K562 (cell line): ENCODE data around the gene CLEC3B. TPM values are rescaled to one million over a fixed set of nuclear protein-coding genes. Genes with fewer than 3 reads are reported as not detected.

Experiments used
- ATAC-seq: fragments of 200-7000 bp; cut with Tn5 transposase; 3 replicates; pipeline ENCODE4 v1.9.1; 2020; ENCODE audit warnings: moderate library complexity
- BruUV-seq: library from RNA; stranded (reverse); fragments of 400-500 nt; replicated peaks from 2 replicates; lab custom pipeline; 2021; lab: Mats Ljungman, UMichigan
- CTCF ChIA-PET: fragments of 300-600 bp; formaldehyde crosslinking; extraction: SDS; loops from one replicate; lab custom pipeline; 2021; ENCODE audit warnings: low intra/inter-chr PET ratio; lab: Yijun Ruan, JAX
- POLR2A ChIA-PET: fragments of 300-600, 350-650 bp; sonication (Branson Sonifier 250); formaldehyde crosslinking; extraction: SDS; loops from one replicate; lab custom pipeline; 2021; ENCODE audit warnings: antibody characterized with exemption, inconsistent platforms; lab: Yijun Ruan, JAX
- DNase-seq, 4 experiments: peaks; one replicate each; pipeline versions ENCODE4 v3.0.0 to v3.0.0-alpha.2; 2011 to 2018; ENCODE audit warnings: low spot score in 3 of 4, mixed read lengths in 3 of 4; ENCODE audit errors: extremely low read depth in 1 of 4
- FAIRE-seq: peaks from 2 replicates; lab custom pipeline; 2011; peaks lifted over from hg19 to GRCh38; lab: Jason Lieb, UNC
- H2AFZ ChIP-seq: 2 replicates; pipeline ENCODE4 v1.6.0; 2011; ENCODE audit warnings: low read depth, low read length, control low read depth, inconsistent platforms
- H3K27ac ChIP-seq: fragments of 200-600 bp; 3 replicates; pipeline ENCODE4 v1.8.0; 2011; ENCODE audit warnings: low read depth, mild to moderate bottlenecking, control low read depth, inconsistent platforms, low read length, moderate library complexity, mixed read lengths; ENCODE audit errors: extremely low read depth
- H3K27me3 ChIP-seq, 2 experiments: fragments of 300-600 bp in 1 of 2; 2 replicates in 1 of 2; 3 replicates in 1 of 2; pipeline versions ENCODE4 v1.6.0 to v1.8.0; 2011; ENCODE audit warnings: inconsistent platforms in 2 of 2, low read length in 2 of 2, mild to moderate bottlenecking in 1 of 2, mixed read lengths in 1 of 2, moderate library complexity in 1 of 2; ENCODE audit not compliant: control insufficient read depth in 2 of 2, insufficient read depth in 2 of 2
- H3K36me3 ChIP-seq: fragments of 300-600 bp; 3 replicates; pipeline ENCODE4 v1.8.0; 2011; ENCODE audit warnings: mild to moderate bottlenecking, low read length, inconsistent platforms; ENCODE audit not compliant: control insufficient read depth, insufficient read depth
- H3K4me1 ChIP-seq, 2 experiments: fragments of 200-600 bp in 1 of 2; replicated peaks in 1 of 2; 2 replicates in 1 of 2; 3 replicates in 1 of 2; pipeline versions ENCODE4 v1.5.1 to v1.8.0; 2011; ENCODE audit warnings: inconsistent platforms in 2 of 2, low read length in 2 of 2, mild to moderate bottlenecking in 1 of 2, mixed read lengths in 1 of 2, moderate library complexity in 1 of 2; ENCODE audit not compliant: control insufficient read depth in 2 of 2, insufficient read depth in 2 of 2
- H3K4me2 ChIP-seq: 2 replicates; pipeline ENCODE4 v1.6.1; 2011; ENCODE audit warnings: low read length, control low read depth, inconsistent platforms, mixed read lengths; ENCODE audit not compliant: insufficient read depth
- H3K4me3 ChIP-seq: fragments of 200-600 bp; sonication (generic), shearing (Covaris generic); 2 replicates; pipeline ENCODE4 v1.5.1; 2016; ENCODE audit warnings: control low read depth, inconsistent platforms
- H3K79me2 ChIP-seq: fragments of 200-600 bp; 3 replicates; pipeline ENCODE4 v1.8.0; 2011; ENCODE audit warnings: low read length, inconsistent platforms; ENCODE audit not compliant: control insufficient read depth, insufficient read depth
- H3K9ac ChIP-seq, 2 experiments: 2 replicates each; pipeline versions ENCODE4 v1.6.0 to v1.6.1; 2011; ENCODE audit warnings: low read depth in 2 of 2, low read length in 2 of 2, control low read depth in 1 of 2, inconsistent platforms in 1 of 2, mild to moderate bottlenecking in 1 of 2, mixed read lengths in 1 of 2; ENCODE audit not compliant: insufficient read depth in 1 of 2
- H3K9me1 ChIP-seq: one replicate; pipeline ENCODE4 v1.6.0; 2011; ENCODE audit warnings: inconsistent platforms, mild to moderate bottlenecking, low read length, moderate library complexity; ENCODE audit not compliant: control insufficient read depth, insufficient read depth
- H3K9me3 ChIP-seq: replicated peaks from 2 replicates; pipeline ENCODE4 v1.5.1; 2011; ENCODE audit warnings: low read depth, low read length, inconsistent platforms; ENCODE audit not compliant: control insufficient read depth, insufficient read depth
- H4K20me1 ChIP-seq: replicated peaks from 2 replicates; pipeline ENCODE4 v1.6.1; 2011; ENCODE audit warnings: low read length, inconsistent platforms, mixed read lengths; ENCODE audit not compliant: control insufficient read depth, insufficient read depth
- ARID2 ChIP-seq: fragments of 450-650 bp; IDR thresholded peaks from 2 replicates; pipeline ENCODE4 v1.6.1; 2017; ENCODE audit warnings: antibody characterized with exemption, mild to moderate bottlenecking
- ATF1 ChIP-seq, 2 experiments: fragments of 450-650 bp in 1 of 2; IDR thresholded peaks; 2 replicates each; pipeline ENCODE4 v1.6.1; 2016; ENCODE audit warnings: missing compliant biosample characterization in 1 of 2, missing genetic modification characterization in 1 of 2
- DACH1 ChIP-seq: fragments of 450-650 bp; IDR thresholded peaks from 2 replicates; pipeline ENCODE4 v1.6.1; 2018; ENCODE audit not compliant: partially characterized antibody
- EP300 ChIP-seq: IDR thresholded peaks from 2 replicates; pipeline ENCODE4 v1.6.1; 2012; ENCODE audit warnings: low read length, improper control_type of control experiment
- EZH2 ChIP-seq: IDR thresholded peaks from 2 replicates; pipeline ENCODE4 v1.6.1; 2012; ENCODE audit warnings: low read depth, mild to moderate bottlenecking, inconsistent platforms, low read length, borderline replicate concordance
- GATAD2A ChIP-seq: fragments of 450-650 bp; IDR thresholded peaks from 2 replicates; pipeline ENCODE4 v1.6.1; 2017
- GTF2A2 ChIP-seq: IDR thresholded peaks from 2 replicates; pipeline ENCODE4 v1.6.1; 2016; ENCODE audit warnings: mild to moderate bottlenecking, missing genetic modification characterization, missing compliant biosample characterization
- HEY1 ChIP-seq: fragments of 250-450 bp; sonication (Bioruptor Pico); IDR thresholded peaks from 2 replicates; pipeline ENCODE4 v1.5.0; 2020; ENCODE audit warnings: mild to moderate bottlenecking, moderate library complexity, borderline replicate concordance
- HMGN3 ChIP-seq: IDR thresholded peaks from 2 replicates; pipeline ENCODE4 v1.6.1; 2011; ENCODE audit warnings: borderline replicate concordance, low read depth, mild to moderate bottlenecking, mixed read lengths, low read length; ENCODE audit not compliant: insufficient read length; ENCODE audit errors: extremely low read depth
- HNRNPUL1 ChIP-seq: fragments of 200-400 bp; formaldehyde crosslinking; IDR thresholded peaks from 2 replicates; pipeline ENCODE4 v1.6.1; 2017; ENCODE audit warnings: low read length
- KDM1A ChIP-seq, 2 experiments: fragments of 450-650 bp; IDR thresholded peaks; 2 replicates each; pipeline ENCODE4 v1.6.1; 2016; ENCODE audit warnings: mild to moderate bottlenecking in 2 of 2
- KLF6 ChIP-seq: fragments of 250-450 bp; sonication (Bioruptor Pico); IDR thresholded peaks from 2 replicates; pipeline ENCODE4 v1.4.0; 2020; ENCODE audit warnings: mild to moderate bottlenecking, moderate library complexity, borderline replicate concordance
- L3MBTL2 ChIP-seq: fragments of 450-650 bp; IDR thresholded peaks from 2 replicates; pipeline ENCODE4 v1.6.1; 2016; ENCODE audit warnings: mild to moderate bottlenecking, moderate library complexity
- LCOR ChIP-seq: sonication (generic); formaldehyde crosslinking; IDR thresholded peaks from 2 replicates; pipeline ENCODE4 v1.8.0; 2022; ENCODE audit warnings: mild to moderate bottlenecking, missing genetic modification reagents
- PTTG1 ChIP-seq: fragments of 450-650 bp; IDR thresholded peaks from 2 replicates; pipeline ENCODE4 v1.6.1; 2016; ENCODE audit warnings: low read depth, mild to moderate bottlenecking, missing genetic modification characterization, missing compliant biosample characterization
- SNRNP70 ChIP-seq: fragments of 200-400 bp; formaldehyde crosslinking; optimal IDR thresholded peaks from 2 replicates; pipeline ENCODE3; 2017; ENCODE audit warnings: low read depth, low read length
- TAF1 ChIP-seq: IDR thresholded peaks from 2 replicates; pipeline ENCODE4 v1.6.1; 2011; ENCODE audit warnings: mild to moderate bottlenecking, low read length, moderate library complexity; ENCODE audit not compliant: insufficient read depth, control insufficient read depth, severe bottlenecking; ENCODE audit errors: extremely low read depth
- ZFX ChIP-seq: sonication (generic); formaldehyde crosslinking; IDR thresholded peaks from 2 replicates; pipeline ENCODE4 v1.8.0; 2022; ENCODE audit warnings: mild to moderate bottlenecking, missing genetic modification reagents, moderate library complexity
- ZNF165 ChIP-seq: fragments of 250-450 bp; sonication (Bioruptor Pico); IDR thresholded peaks from 2 replicates; pipeline ENCODE4 v1.4.0; 2020; ENCODE audit warnings: borderline replicate concordance
- ZNF212 ChIP-seq: fragments of 450-650 bp; formaldehyde crosslinking; IDR thresholded peaks from 2 replicates; pipeline ENCODE4 v1.4.0; 2020; ENCODE audit warnings: mild to moderate bottlenecking
- ZNF217 ChIP-seq: sonication (generic); formaldehyde crosslinking; IDR thresholded peaks from 2 replicates; pipeline ENCODE4 v1.8.0; 2022; ENCODE audit warnings: mild to moderate bottlenecking, missing genetic modification reagents
- ZNF232 ChIP-seq: sonication (generic); formaldehyde crosslinking; IDR thresholded peaks from 2 replicates; pipeline ENCODE4 v1.8.0; 2022; ENCODE audit warnings: mild to moderate bottlenecking, missing genetic modification reagents
- WGBS: fragments of 100-300 bp; shearing (Covaris generic); methylation state at CpG from one replicate; pipeline ENCODE4 v1.1.6; 2016; ENCODE audit warnings: low coverage, mixed read lengths; ENCODE audit not compliant: insufficient coverage; ENCODE audit errors: missing lambda C conversion rate; 5-methylcytosine and 5-hydroxymethylcytosine counted together
- in situ Hi-C: fragments of 300-500 bp; cut with MboI; formaldehyde crosslinking; loops from 4 replicates; pipeline ENCODE4 v1.15.0; 2018; ENCODE audit warnings: inconsistent platforms, mixed read lengths
- intact Hi-C: fragments of 100-400 bp; cut with micrococcal nuclease; formaldehyde crosslinking; loops from 2 replicates; pipeline ENCODE4 v1.14.2; 2022
- polyA plus RNA-seq, 8 experiments: library from polyadenylated mRNA; depleted of rRNA in 4 of 8; stranded (reverse) in 5 of 8; unstranded in 3 of 8; fragments of >200 nt; fragmentation: Nextera tagmentation in 2 of 8; fragmentation: Illumina TruSeq in 1 of 8; extraction: Ambion mirVana in 2 of 8; extraction: Trizol in 1 of 8; gene quantifications; 2 replicates each; pipeline versions ENCODE4 v1.2.1 to v1.2.3, GENCODE V29; 2011 to 2014; ENCODE audit warnings: inconsistent platforms in 1 of 8, missing spikeins in 1 of 8
- total RNA-seq, 7 experiments: library from RNA; depleted of rRNA in 6 of 7; stranded (reverse); fragments of >200 nt in 6 of 7; fragmentation: Illumina TruSeq in 2 of 7; extraction: Trizol in 2 of 7; gene quantifications; 2 replicates each; pipeline versions ENCODE4 v1.2.1 to v1.2.3, GENCODE V29; 2011 to 2021; ENCODE audit warnings: low replicate concordance in 1 of 7
- TF ChIP-seq, protein P1 (sequence below): fragments of 450-650 bp; formaldehyde crosslinking; IDR thresholded peaks from 2 replicates; pipeline ENCODE4 v1.4.0; 2020; ENCODE audit warnings: mild to moderate bottlenecking, moderate library complexity

CLEC3B gene
- total and polyA plus RNA-seq, 9 of the 15 experiments (the other 6 are each of a cell fraction or from before 2014, with no cell fraction given), result not detected

DNA sequence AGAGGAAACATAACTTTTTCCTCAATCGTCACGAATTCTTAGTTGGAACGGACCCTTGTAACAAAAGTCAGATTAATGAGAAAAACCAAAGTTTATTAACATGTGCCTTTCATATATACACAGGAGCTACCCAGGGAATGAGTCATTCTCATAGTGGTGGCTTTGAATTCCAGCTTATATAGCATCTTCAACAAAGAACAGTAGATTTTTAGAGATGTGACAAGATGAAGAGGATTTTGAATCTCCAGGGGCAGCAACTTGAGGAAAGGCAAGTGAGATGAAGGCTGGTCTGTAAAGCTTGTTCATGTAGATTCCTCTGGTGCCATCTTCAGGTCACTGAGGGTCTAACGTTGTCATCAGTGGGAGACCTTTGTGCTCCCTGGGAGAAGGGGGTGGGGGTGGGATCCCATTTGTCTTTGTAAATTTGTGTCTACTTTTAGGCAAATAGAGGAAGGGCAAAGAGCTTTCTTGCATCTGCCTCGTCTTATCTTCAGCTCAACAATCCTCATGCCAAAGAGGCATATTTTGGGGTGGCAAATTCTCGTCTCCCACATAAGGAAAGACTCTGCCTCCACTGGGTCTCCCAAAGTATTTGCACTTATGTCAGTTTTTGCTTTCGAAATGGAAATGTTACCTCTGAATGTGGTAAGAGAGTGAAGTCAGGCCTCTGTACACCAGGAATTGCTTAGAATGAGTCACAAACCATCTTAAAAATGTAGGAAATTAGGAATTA is 29.5 kb downstream of the CLEC3B start:
- ATAC-seq (peak; percentile 82), FAIRE-seq (peak; percentile 80), DNase-seq (peak; percentile 58 to 89 (median 68))
- Histone ChIP-seq H3K79me2 (no peaks in the 10 kb centered on the region), H3K27ac (peak overlapping the region; percentile 32; the same call in 2 of the 3 replicates), H3K4me1 (peaks cover 21 to 74% of the 10 kb centered on the region in 2 experiments), H3K4me2 (no peak overlapping the region), H3K9ac (peak overlapping the region in 1 of 2 experiments; percentile 14; a peak in 2 of 4 replicates), H3K36me3 (no peaks in the 10 kb centered on the region), H3K27me3 (no peaks in the 10 kb centered on the region), H4K20me1 (no peaks in the 10 kb centered on the region), H2AFZ (peak overlapping the region; percentile 48), H3K9me1 (no peaks in the 10 kb centered on the region), H3K4me3 (no peak overlapping the region), H3K9me3 (no peaks in the 10 kb centered on the region)
- 28% methylated on average over 7 of the region's 7 CpGs for WGBS
- intact Hi-C loops, result loop anchor here (1.0 to 2.0 kb wide), 3 partner anchors 15 to 116 kb away; no protein-coding TSS in a partner anchor
- CTCF ChIA-PET, result interaction anchor here (0.6 to 1.4 kb wide), 3 partner anchors 17 to 155 kb away, joined by 3 to 4 read pairs (median 3); no protein-coding TSS in a partner anchor
- BruUV-seq, result no TSS peak
- in situ Hi-C loops, result no loop called here
- POLR2A ChIA-PET, result interaction anchor here (0.6 to 6.1 kb wide), 4 partner anchors 13 to 37 kb away, joined by 3 to 32 read pairs (median 4); no protein-coding TSS in a partner anchor
- TF ChIP-seq LCOR (CRISPR knock-in tag) (peak; percentile 42; the same call in 1 of the 2 replicates), HMGN3 (no peak), DACH1 (no peak), ZNF232 (CRISPR knock-in tag) (no peak), GATAD2A (no peak), PTTG1 (no peak; the same call in 1 of the 2 replicates), ZNF165 (CRISPR knock-in tag) (no peak), GTF2A2 (tag) (no peak), EZH2 (no peak), SNRNP70 (no peak), HEY1 (CRISPR knock-in tag) (no peak), KLF6 (no peak), TAF1 (no peak), KDM1A (IDR thresholded peaks at IDR 0.05) (no peak), ZNF212 (no peak), L3MBTL2 (peak; percentile 40; the same call in 1 of the 2 replicates), EP300 (no peak), HNRNPUL1 (no peak), ARID2 (0 out of 2 replicates have a peak, but pooled peaks have one; percentile 61), ATF1 (CRISPR knock-in tag; IDR thresholded peaks at IDR 0.05) (no peak), ATF1 (tag; IDR thresholded peaks at IDR 0.05) (peak; percentile 57), ZFX (CRISPR knock-in tag) (no peak), ZNF217 (CRISPR knock-in tag) (no peak)
- TF ChIP-seq, protein P1, sequence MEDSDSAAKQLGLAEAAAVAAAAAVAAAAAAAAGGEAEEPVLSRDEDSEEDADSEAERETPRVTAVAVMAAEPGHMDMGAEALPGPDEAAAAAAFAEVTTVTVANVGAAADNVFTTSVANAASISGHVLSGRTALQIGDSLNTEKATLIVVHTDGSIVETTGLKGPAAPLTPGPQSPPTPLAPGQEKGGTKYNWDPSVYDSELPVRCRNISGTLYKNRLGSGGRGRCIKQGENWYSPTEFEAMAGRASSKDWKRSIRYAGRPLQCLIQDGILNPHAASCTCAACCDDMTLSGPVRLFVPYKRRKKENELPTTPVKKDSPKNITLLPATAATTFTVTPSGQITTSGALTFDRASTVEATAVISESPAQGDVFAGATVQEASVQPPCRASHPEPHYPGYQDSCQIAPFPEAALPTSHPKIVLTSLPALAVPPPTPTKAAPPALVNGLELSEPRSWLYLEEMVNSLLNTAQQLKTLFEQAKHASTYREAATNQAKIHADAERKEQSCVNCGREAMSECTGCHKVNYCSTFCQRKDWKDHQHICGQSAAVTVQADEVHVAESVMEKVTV (CRISPR knock-in tag), result peak; percentile 42; the same call in 1 of the 2 replicates
